Neural progenitor cell (in vitro differentiated cells): Measurements from ENCODE around the gene ISX. TPM values are rescaled to one million over a fixed set of nuclear protein-coding genes. Genes with fewer than 3 reads are reported as not detected.

ENCODE experiments used
- DNase-seq: peaks from one replicate; pipeline ENCODE4 v3.0.0-alpha.2; 2016; ENCODE audit warnings: low spot score
- H2AFZ ChIP-seq: fragments of 200-600 bp; sonication (generic); replicated peaks from 2 replicates; pipeline ENCODE4 v1.6.1; 2016; ENCODE audit warnings: antibody characterized with exemption
- H3F3A ChIP-seq: fragments of 200-600 bp; sonication (generic); 2 replicates; pipeline ENCODE4 v1.6.1; 2016; ENCODE audit warnings: antibody characterized with exemption, low read depth
- H3K27ac ChIP-seq: fragments of 200-600 bp; sonication (generic); 2 replicates; pipeline ENCODE4 v1.5.1; 2016; ENCODE audit warnings: mild to moderate bottlenecking
- H3K27me3 ChIP-seq: fragments of 200-600 bp; sonication (generic); 2 replicates; pipeline ENCODE4 v1.6.1; 2016; ENCODE audit warnings: mild to moderate bottlenecking, moderate library complexity
- H3K36me3 ChIP-seq: fragments of 200-600 bp; sonication (generic); 2 replicates; pipeline ENCODE4 v1.5.1; 2016
- H3K4me1 ChIP-seq: fragments of 200-600 bp; sonication (generic); 2 replicates; pipeline ENCODE4 v1.6.1; 2016; ENCODE audit warnings: mixed run types
- H3K4me2 ChIP-seq: fragments of 200-600 bp; sonication (generic); 2 replicates; pipeline ENCODE4 v1.6.1; 2016
- H3K4me3 ChIP-seq: fragments of 200-600 bp; sonication (generic); 2 replicates; pipeline ENCODE4 v1.5.1; 2016
- H3K79me2 ChIP-seq: fragments of 200-600 bp; sonication (generic); 2 replicates; pipeline ENCODE4 v1.6.1; 2016; ENCODE audit warnings: low read depth
- H3K9ac ChIP-seq: fragments of 200-600 bp; sonication (generic); 2 replicates; pipeline ENCODE4 v1.6.1; 2016
- H3K9me3 ChIP-seq: fragments of 200-600 bp; sonication (generic); 2 replicates; pipeline ENCODE4 v1.5.1; 2016; ENCODE audit warnings: low read depth
- H4K20me1 ChIP-seq: fragments of 200-600 bp; sonication (generic); 2 replicates; pipeline ENCODE4 v1.6.1; 2016; ENCODE audit warnings: low read depth
- H3K27ac Mint-ChIP-seq: 3 replicates; pipeline ENCODE4 v1.8.0; 2021; ENCODE audit warnings: mixed read lengths
- H3K27me3 Mint-ChIP-seq: 2 replicates; pipeline ENCODE4 v1.8.0; 2022; ENCODE audit warnings: low read depth, mild to moderate bottlenecking, inconsistent platforms, moderate library complexity, mixed read lengths; ENCODE audit not compliant: insufficient read depth
- H3K36me3 Mint-ChIP-seq: 3 replicates; pipeline ENCODE4 v1.8.0; 2021; ENCODE audit warnings: mixed read lengths
- H3K4me1 Mint-ChIP-seq: 3 replicates; pipeline ENCODE4 v1.8.0; 2021; ENCODE audit warnings: mixed read lengths
- H3K4me3 Mint-ChIP-seq: 3 replicates; pipeline ENCODE4 v1.8.0; 2021; ENCODE audit warnings: mild to moderate bottlenecking, moderate library complexity, mixed read lengths
- H3K9me3 Mint-ChIP-seq: 3 replicates; pipeline ENCODE4 v1.8.0; 2020; ENCODE audit warnings: mixed read lengths
- EZH2 ChIP-seq: fragments of 200-600 bp; sonication (generic); IDR thresholded peaks from 2 replicates; pipeline ENCODE4 v1.6.1; 2017; ENCODE audit warnings: antibody characterized with exemption, mild to moderate bottlenecking, moderate library complexity
- EZH2phosphoT487 ChIP-seq: fragments of 200-600 bp; sonication (generic); IDR thresholded peaks from 2 replicates; pipeline ENCODE4 v1.6.1; 2017; ENCODE audit warnings: antibody characterized with exemption
- total RNA-seq: library from RNA; depleted of rRNA; stranded (reverse); fragments of >200 nt; gene quantifications from 2 replicates; pipeline ENCODE4 v1.2.3, GENCODE V29; 2015; ENCODE audit warnings: low replicate concordance
- TF ChIP-seq, protein P1 (sequence below): fragments of 200-600 bp; sonication (generic); IDR thresholded peaks from 2 replicates; pipeline ENCODE4 v1.5.1; 2017; ENCODE audit warnings: antibody characterized with exemption, mild to moderate bottlenecking

The ISX gene
- total RNA-seq, 1 donor from 2014 or later, result not detected

DNA sequence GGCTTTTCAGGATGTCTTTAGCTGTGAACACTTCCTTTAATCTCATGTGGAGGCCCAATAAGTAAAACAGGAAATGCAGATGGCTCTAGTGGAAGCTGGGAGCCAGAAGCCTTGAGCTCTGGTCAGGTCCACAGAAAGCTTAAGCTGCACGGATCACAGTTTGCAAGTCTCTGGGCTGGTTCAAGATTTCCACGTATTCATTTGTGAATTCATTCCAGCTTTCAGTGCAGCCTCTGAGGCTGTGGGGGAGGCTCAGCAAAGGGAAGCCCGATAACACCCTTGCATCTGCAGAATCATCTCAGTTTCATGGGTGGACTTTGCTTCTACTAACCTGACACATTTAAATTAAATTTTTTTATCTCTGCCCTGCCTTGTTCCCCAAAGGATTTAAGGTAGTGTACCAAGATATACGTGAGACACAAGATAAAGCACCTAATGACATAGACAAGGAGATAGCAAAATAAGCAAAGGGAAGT lies 65.6 kb downstream of the ISX start:
- Histone ChIP-seq H3K4me3 (no peak overlapping the region), H3K4me2 (peak overlapping the region; percentile 3), H3K9me3 (no peaks in the 10 kb centered on the region), H3K9ac (no peak overlapping the region), H3K36me3 (no peaks in the 10 kb centered on the region), H3K27ac (no peak overlapping the region), H4K20me1 (no peaks in the 10 kb centered on the region), H3F3A (peaks cover 22% of the 10 kb centered on the region), H3K4me1 (peaks cover 22% of the 10 kb centered on the region), H2AFZ (no peak overlapping the region), H3K27me3 (no peaks in the 10 kb centered on the region), H3K79me2 (no peaks in the 10 kb centered on the region)
- Mint-ChIP-seq H3K27ac (no peak overlapping the region), H3K4me3 (no peak overlapping the region), H3K27me3 (peaks cover 12% of the 10 kb centered on the region), H3K36me3 (no peaks in the 10 kb centered on the region), H3K4me1 (peaks cover 20% of the 10 kb centered on the region), H3K9me3 (no peaks in the 10 kb centered on the region)
- TF ChIP-seq, protein P1, sequence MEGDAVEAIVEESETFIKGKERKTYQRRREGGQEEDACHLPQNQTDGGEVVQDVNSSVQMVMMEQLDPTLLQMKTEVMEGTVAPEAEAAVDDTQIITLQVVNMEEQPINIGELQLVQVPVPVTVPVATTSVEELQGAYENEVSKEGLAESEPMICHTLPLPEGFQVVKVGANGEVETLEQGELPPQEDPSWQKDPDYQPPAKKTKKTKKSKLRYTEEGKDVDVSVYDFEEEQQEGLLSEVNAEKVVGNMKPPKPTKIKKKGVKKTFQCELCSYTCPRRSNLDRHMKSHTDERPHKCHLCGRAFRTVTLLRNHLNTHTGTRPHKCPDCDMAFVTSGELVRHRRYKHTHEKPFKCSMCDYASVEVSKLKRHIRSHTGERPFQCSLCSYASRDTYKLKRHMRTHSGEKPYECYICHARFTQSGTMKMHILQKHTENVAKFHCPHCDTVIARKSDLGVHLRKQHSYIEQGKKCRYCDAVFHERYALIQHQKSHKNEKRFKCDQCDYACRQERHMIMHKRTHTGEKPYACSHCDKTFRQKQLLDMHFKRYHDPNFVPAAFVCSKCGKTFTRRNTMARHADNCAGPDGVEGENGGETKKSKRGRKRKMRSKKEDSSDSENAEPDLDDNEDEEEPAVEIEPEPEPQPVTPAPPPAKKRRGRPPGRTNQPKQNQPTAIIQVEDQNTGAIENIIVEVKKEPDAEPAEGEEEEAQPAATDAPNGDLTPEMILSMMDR, result no peak
- no peak for TF ChIP-seq EZH2phosphoT487
- no peak for TF ChIP-seq EZH2
- no peak for DNase-seq

DNA sequence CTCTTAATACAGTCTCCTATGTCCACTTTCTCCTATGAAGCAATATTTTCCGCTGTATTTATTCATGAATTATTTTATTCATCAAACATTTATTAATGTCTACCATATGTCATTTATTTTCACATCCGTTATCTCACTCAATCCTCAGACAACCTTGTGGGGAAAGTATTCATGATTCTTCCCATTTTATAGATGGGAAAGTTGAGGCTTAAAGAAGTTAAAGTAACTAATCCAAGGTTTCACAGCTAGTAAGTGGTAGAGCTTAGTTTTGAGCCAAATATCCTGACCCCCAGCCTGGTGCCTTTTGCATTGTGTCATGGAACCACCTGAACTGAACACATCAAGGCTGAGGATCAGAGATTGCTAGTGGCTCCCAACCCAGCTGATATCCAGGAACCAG lies 66.6 kb downstream of the ISX start:
- H3K9me3 Mint-ChIP-seq, result peaks cover 3% of the 10 kb centered on the region
- Histone ChIP-seq H3K4me3 (no peak overlapping the region), H2AFZ (no peak overlapping the region), H3K27ac (no peak overlapping the region), H3K79me2 (no peaks in the 10 kb centered on the region), H3K9me3 (no peaks in the 10 kb centered on the region), H3K4me2 (no peak overlapping the region), H4K20me1 (no peaks in the 10 kb centered on the region), H3K27me3 (no peaks in the 10 kb centered on the region), H3F3A (peaks cover 26% of the 10 kb centered on the region), H3K36me3 (no peaks in the 10 kb centered on the region), H3K4me1 (peaks cover 22% of the 10 kb centered on the region), H3K9ac (no peak overlapping the region)
- H3K27me3 Mint-ChIP-seq, result peaks cover 12% of the 10 kb centered on the region
- TF ChIP-seq, protein P1, result no peak
- TF ChIP-seq EZH2phosphoT487 (no peak), EZH2 (no peak)
- H3K36me3 Mint-ChIP-seq, result no peaks in the 10 kb centered on the region
- no peak overlapping the region for H3K4me3 Mint-ChIP-seq
- DNase-seq, result no peak
- peaks cover 20% of the 10 kb centered on the region for H3K4me1 Mint-ChIP-seq
- H3K27ac Mint-ChIP-seq, result no peak overlapping the region

DNA sequence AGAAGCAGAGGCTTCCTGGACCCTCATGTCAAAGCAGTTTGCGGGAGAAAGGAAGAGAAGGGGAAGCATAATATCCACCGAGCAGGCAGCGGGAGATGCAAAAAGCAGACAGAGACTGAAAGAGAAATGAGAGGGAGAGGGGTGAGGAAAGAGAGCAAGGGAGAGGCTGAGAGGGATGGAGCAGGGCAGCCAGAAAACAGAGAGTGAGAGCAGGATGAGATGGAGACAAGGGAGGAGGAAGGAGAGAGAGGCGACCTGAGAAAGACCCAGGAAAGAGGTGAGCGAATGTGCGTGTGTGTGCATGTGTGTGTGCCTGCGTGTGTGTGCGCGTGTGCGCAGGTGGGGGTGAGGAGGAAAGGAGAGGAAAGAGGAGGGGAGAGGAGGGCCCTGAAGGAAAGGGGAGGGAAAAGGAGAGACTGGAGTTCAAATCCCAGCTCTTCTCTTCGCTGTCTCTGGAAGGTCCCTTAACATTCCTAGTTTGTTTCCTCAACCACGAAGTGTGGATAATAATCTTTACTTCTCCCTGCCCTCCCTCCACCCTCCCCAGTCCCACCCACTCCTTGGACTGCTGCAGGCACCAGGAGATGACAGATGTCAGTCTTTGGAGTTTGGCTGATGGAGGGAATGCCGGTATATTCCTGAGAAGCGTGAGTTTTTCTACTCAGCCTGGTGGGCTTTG lies 67.9 kb downstream of the ISX start:
- H3K79me2 ChIP-seq, result no peaks in the 10 kb centered on the region
- no peak overlapping the region for H3K4me3 ChIP-seq
- no peak overlapping the region for H3K4me3 Mint-ChIP-seq
- H3F3A ChIP-seq, result peaks cover 29% of the 10 kb centered on the region
- H3K27me3 ChIP-seq, result no peaks in the 10 kb centered on the region
- H2AFZ ChIP-seq, result peak overlapping the region; percentile 72
- no peak overlapping the region for H3K27ac Mint-ChIP-seq
- H3K36me3 Mint-ChIP-seq, result no peaks in the 10 kb centered on the region
- H3K9me3 Mint-ChIP-seq, result peaks cover 3% of the 10 kb centered on the region
- peaks cover 12% of the 10 kb centered on the region for H3K27me3 Mint-ChIP-seq
- H3K4me2 ChIP-seq, result no peak overlapping the region
- H3K9me3 ChIP-seq, result no peaks in the 10 kb centered on the region
- peaks cover 22% of the 10 kb centered on the region for H3K4me1 ChIP-seq
- no peaks in the 10 kb centered on the region for H4K20me1 ChIP-seq
- H3K9ac ChIP-seq, result no peak overlapping the region
- TF ChIP-seq EZH2phosphoT487 (no peak), EZH2 (no peak)
- TF ChIP-seq, protein P1, result no peak
- no peak for DNase-seq
- H3K27ac ChIP-seq, result no peak overlapping the region
- peaks cover 20% of the 10 kb centered on the region for H3K4me1 Mint-ChIP-seq
- H3K36me3 ChIP-seq, result no peaks in the 10 kb centered on the region
